Fibroblast of gingiva (primary cell): ENCODE results near the gene LRRC25.

ENCODE experiments used
- DNase-seq: peaks from one replicate; pipeline ENCODE4 v3.0.0-alpha.2; 2011; ENCODE audit warnings: low read depth

LRRC25 gene

DNA sequence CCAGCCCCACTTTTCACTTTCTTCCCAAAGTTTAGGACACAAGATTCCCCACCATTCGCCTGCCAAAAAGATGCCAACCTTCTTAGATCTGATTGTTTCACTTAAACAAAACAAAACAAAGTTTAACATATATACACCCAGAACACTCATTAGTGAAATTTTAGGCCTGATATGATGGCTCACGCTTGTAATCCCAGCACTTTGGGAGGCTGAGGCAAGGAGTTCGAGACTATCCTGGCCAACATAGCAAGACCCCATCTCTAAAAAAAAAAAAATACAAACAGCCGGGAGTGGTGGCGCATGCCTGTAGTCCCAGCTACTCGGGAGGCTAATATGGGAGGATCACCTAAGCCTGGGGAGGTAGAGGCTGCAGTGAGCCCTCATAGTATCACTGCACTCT lies 52.1 kb downstream of the LRRC25 start:
- DNase-seq: no peak

DNA sequence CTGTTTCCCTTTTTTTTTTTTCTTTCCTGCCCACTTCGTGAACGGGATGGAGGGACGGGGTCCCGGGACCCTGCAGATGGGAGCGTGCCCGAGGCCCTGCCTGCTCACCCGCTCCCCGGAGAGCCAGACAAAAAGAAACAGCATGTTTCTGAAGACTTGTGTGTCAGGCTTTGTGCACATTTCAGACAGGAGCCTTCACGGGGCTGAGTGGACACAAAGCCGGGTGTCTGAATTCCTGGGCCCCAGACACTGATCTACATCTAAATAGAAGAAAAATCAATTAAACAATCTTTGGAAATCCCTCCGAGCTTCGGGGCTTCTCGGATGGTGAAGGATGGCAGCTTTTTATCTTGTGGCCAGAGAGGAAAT lies 52.9 kb downstream of the LRRC25 start:
- DNase-seq: no peak

DNA sequence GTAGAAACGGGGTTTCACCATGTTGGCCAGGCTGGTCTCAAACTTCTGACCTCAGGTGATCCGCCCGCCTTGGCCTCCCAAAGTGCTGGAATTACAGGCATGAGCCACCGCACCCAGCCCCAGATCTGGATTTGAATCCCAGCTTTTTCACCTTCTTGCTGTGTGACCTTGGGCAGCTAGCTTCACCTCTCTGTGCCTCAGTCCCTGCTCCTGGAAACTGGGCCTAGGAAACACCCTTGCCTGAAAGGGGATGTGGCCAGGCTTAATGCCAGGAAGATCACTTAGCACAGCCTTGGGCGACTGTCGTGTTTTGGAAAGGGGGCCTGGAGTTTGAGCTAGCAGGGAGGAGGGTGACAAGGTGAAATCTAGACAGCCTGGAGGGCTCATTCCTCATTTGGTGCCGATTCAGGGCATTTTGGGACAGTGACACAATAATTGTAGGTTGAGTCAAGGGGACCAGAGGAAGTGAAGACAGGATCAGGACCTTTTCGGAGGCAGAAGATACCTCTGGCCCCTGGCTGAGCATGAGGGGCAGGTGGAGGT lies 55.3 kb downstream of the LRRC25 start:
- no peak for DNase-seq
